ENCODE measurements around the gene PPARG.

DNA sequence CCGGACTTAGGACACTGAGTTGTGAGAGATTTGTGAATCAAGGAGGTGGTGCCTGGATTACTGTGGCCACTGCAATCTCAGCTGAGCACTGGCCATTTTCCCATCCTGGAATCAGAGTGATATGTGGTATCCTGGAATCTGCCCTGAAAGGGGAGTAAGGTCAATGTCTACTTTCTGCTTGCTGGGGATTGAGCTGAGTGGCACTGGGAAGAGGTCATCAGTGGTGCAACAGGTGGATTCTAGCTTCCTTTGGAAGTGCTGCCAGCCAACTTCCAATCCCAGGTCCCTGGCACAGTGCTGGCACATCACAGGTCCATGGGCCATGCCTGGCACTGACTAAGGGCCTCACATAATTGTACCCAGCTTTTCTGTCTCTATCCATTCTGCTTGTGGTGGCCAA, 174.8 kb downstream of the PPARG start:
- no peak for TF ChIP-seq POLR2AphosphoS5 (IDR thresholded peaks at IDR 0.05)
- no peak for TF ChIP-seq CTCF (IDR thresholded peaks at IDR 0.05 in 8 of 11, conservative IDR thresholded peaks at IDR 0.05 in 3 of 11)
- TF ChIP-seq POLR2A (IDR thresholded peaks at IDR 0.05) = no peak

Data from spleen (tissue), 7 donors.